ENCODE data around the gene POM121C. TPM values are rescaled to one million over a fixed set of nuclear protein-coding genes. Genes with fewer than 3 reads are reported as not detected.
"Not testable (repeated sequence)": the region's sequence is repeated elsewhere in the genome, so short reads cannot be mapped to it uniquely, and the experiment has no call there.

The POM121C gene
- total RNA-seq, 1 experiment from 2014 or later = 10.0 TPM

DNA sequence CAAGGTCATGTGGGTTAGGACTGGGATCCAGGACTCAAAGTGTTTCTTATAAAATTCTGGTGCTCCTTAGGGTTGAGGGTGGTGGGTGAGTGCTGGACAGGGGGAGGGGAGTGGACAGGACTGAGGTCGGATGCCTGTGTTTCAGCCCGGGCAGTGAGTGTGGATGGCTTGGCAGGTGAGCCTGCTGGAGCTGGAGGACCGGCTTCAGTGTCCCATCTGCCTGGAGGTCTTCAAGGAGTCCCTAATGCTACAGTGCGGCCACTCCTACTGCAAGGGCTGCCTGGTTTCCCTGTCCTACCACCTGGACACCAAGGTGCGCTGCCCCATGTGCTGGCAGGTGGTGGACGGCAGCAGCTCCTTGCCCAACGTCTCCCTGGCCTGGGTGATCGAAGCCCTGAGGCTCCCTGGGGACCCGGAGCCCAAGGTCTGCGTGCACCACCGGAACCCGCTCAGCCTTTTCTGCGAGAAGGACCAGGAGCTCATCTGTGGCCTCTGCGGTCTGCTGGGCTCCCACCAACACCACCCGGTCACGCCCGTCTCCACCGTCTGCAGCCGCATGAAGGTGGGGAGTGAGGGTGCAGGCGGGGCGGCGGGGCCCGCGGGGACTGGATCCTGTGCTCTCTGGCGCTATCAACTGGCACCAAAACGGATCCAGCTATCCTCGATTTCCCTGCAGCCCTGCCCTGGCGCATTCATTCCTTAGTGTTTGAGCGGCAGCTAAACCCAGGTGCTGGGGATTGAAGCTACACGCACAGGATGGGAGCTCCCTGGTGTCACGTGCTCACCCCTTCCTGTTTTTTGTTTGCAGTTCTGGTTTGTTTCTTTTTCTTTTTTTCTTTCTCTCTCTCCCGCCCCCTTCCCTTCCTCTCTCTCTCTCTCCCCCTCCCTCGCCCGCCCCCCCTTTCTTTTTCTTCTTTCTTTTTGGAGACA is 87.1 kb downstream of the POM121C start:
- not testable (repeated sequence) for DNase-seq (ENCODE audit: extremely low read depth, low read depth)

DNA sequence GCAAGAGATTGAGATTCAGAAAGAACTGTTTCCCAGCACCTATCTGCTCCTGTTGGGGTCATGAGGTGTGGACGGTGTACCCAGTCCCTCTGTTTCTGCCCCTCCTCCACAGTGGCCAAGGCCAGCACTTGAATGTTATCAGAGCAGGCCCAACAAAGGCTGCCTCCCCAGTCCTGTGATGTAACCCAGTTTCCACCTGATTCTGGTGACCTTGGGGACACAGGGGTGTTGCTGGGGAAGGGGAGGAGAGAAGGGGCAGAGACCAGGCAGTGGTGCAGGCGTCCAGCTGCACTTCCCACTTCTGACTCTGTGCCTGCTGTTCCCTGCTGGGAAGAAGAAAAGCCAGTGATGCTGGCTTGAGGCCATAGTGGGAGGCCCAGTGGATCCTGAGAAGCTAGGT is 88.2 kb downstream of the POM121C start:
- not testable (repeated sequence) for DNase-seq (ENCODE audit: extremely low read depth, low read depth)

DNA sequence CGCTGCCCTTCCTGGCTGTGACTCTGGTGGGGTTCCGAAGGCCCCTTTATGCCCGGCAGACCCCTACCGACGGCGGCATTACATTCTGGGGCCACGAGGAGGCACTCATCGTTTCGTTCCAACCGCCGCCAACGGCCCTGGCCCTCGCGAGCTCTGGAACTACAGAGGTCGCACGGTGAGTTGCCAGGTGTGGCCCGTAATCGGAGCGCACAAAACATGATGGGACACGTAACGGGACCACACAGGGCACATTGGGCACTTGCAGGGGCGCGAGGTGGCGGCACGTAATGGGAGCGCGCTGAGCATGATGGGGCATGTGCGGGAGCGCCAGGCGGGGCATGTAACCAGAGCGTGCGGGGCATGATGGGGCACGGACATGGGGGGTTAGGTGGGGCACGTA is 90.8 kb downstream of the POM121C start, which contains the start of gene TRIM73:
Gene TRIM73, plus strand, starts transcription at position 301 of the 400 bp plus-strand sequence. CDS start 3,305 bp downstream, outside the sequence.
- not testable (repeated sequence) for DNase-seq (ENCODE audit: extremely low read depth, low read depth)

DNA sequence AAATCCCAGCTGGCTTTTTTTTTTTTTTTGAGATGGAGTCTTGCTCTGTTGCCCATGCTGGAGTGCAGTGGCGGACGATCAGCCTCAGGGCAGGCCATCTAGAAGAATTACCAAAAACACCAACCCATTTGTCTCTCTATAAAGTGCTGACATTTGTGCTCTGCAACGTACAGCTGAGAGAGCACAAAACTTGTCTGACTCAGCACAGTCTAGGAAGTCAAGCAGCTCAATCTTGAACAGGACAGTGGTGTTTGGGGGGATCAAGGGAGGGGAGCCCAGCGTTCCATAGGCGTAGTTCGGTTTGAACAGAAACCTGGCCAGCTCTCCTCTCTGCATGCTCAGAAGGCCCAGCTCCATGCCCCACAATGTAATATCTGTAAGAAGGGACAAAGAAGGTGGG is 92.9 kb downstream of the POM121C start:
- DNase-seq (ENCODE audit: extremely low read depth, low read depth) = not testable (repeated sequence)

DNA sequence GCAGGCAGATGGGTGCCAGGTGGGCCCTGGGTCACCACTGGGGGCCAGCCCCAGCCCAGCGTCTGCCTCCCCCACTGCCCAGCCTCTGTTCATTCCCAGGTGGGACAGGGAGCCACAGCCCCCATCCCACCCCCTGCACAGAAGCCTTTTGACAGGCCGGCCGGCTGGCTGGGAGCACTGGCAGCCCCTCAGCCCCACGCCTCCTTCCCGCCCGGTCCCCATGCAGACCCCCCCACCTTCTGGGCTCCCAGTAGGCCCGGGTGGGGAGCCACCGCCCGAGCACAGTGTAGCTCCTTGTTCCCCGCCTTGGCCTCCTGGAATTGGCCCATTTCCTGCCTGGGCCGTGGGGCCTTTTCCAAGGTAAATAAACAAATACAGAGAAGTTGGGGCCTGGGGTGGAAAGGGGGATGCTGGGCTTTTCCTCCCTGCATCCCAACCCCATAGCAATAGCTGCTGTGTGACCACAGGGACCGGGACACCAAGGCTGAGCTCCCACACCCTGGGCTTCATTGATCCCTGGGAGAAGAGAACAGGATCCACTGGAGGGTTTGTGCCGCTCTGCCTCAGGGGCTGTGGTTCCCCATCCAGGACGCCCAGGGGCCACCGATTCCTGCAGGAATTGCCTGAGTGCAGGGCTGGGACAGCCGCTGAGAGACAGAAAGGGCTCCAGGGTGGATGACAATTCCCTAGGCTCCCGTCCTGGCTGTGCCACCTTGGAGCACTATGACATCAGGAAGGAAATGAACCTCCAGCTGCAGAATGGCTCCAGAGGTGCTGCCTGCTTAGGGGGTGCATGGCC is 111.4 kb downstream of the POM121C start:
- not testable (repeated sequence) for DNase-seq (ENCODE audit: extremely low read depth, low read depth)

DNA sequence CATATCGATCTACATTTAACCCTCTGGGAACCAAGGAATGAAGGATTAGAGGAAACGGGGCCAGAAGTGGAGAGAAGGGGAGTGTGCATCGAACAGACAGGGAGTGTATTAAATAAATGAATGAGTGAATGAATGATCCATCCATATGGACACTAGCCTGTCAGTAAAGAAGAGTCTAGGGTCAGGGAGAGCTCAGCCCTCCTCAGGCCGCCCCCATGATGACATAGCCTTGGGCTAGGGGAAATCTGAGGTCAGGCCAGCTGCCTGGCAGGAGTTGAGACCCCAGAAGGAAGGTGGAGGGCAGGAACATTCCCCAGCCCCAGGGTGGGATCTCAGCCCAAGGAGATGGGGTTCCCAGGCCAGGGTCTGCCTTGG is 112.0 kb downstream of the POM121C start:
- DNase-seq (ENCODE audit: extremely low read depth, low read depth) = not testable (repeated sequence)

DNA sequence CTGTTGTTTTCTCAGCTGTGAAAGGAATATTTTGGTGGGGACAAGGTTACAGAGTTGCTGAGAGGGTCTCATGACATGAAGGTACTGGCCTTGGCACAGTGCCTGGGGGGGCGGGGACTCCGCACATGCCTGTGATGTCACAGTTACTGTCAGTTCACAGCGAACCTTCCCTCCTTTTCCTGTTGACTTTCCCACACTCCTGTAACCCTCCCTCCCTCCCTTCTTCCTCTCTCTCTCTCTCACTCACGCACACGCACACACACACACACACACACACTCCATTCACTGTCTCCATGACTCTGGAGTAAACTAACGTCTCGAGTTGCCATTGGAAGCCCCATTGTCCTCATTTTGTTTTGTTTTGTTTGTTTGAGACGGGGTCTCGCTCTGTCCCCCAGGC is 118.8 kb downstream of the POM121C start:
- DNase-seq (ENCODE audit: extremely low read depth, low read depth) = not testable (repeated sequence)

Small RNA genes within 50 kb of the gene (small RNA-seq; reads per million reads assigned to genes)
- 0 reads per million in 2 experiments for gene AC211429.1
- gene RF00019 = 0 reads per million in 2 experiments

Other genes starting within 250 kb of the POM121C start
- 0.78 and 1.4 TPM in 2 replicates for gene TRIM73, start 90.7 kb downstream of the POM121C start, total RNA-seq (2014; rRNA removed; shearing (Covaris generic))
- gene SPDYE5, start 6.0 kb upstream of the POM121C start, total RNA-seq (2014; rRNA removed; shearing (Covaris generic)) = 0.10 TPM in 1 of 2 replicates, not detected in the other

Measured in NCI-H460 (cell line).